DOHH2 (cell line): ENCODE measurements around the gene SSBP3.

Source experiments
- H3F3A ChIP-seq: fragments of 200-600 bp; sonication (generic), shearing (Covaris generic); 2 replicates; pipeline ENCODE4 v1.6.0; 2016; ENCODE audit warnings: antibody characterized with exemption, mild to moderate bottlenecking; ENCODE audit not compliant: control insufficient read depth, insufficient read depth
- H3K27ac ChIP-seq: fragments of 200-600 bp; sonication (generic); 2 replicates; pipeline ENCODE4 v1.5.1; 2014; ENCODE audit warnings: low read depth, mild to moderate bottlenecking, low read length, moderate library complexity
- H3K27me3 ChIP-seq: fragments of 200-600 bp; sonication (generic); 2 replicates; pipeline ENCODE4 v1.6.1; 2014; ENCODE audit warnings: mild to moderate bottlenecking, low read length, mixed read lengths; ENCODE audit not compliant: control insufficient read depth
- H3K36me3 ChIP-seq: fragments of 200-600 bp; sonication (generic); 2 replicates; pipeline ENCODE4 v1.6.1; 2014; ENCODE audit warnings: mild to moderate bottlenecking, low read length, moderate library complexity, mixed read lengths; ENCODE audit not compliant: control insufficient read depth
- H3K4me1 ChIP-seq: fragments of 200-600 bp; sonication (generic); 2 replicates; pipeline ENCODE4 v1.6.1; 2014; ENCODE audit warnings: mild to moderate bottlenecking, low read length, mixed read lengths; ENCODE audit not compliant: control insufficient read depth
- H3K4me2 ChIP-seq: fragments of 200-600 bp; sonication (generic); 2 replicates; pipeline ENCODE4 v1.6.0; 2014; ENCODE audit warnings: mild to moderate bottlenecking, low read length, moderate library complexity
- H3K4me3 ChIP-seq: fragments of 200-600 bp; sonication (generic); 2 replicates; pipeline ENCODE4 v1.5.1; 2014; ENCODE audit warnings: mild to moderate bottlenecking, low read length, mixed read lengths
- H3K79me2 ChIP-seq: fragments of 200-600 bp; sonication (generic); 2 replicates; pipeline ENCODE4 v1.6.1; 2014; ENCODE audit warnings: mild to moderate bottlenecking, low read length, mixed read lengths; ENCODE audit not compliant: control insufficient read depth
- H3K9me2 ChIP-seq: fragments of 200-600 bp; sonication (generic); replicated peaks from 2 replicates; pipeline ENCODE4 v1.6.1; 2014; ENCODE audit warnings: mild to moderate bottlenecking, low read length, mixed read lengths; ENCODE audit not compliant: control insufficient read depth
- H3K9me3 ChIP-seq: fragments of 200-600 bp; sonication (generic); 2 replicates; pipeline ENCODE4 v1.6.1; 2014; ENCODE audit warnings: antibody characterized with exemption, low read length, mixed read lengths; ENCODE audit not compliant: control insufficient read depth, insufficient read depth
- H4K20me1 ChIP-seq: fragments of 200-600 bp; sonication (generic); 2 replicates; pipeline ENCODE4 v1.6.0; 2014; ENCODE audit warnings: low read depth, mild to moderate bottlenecking, antibody characterized with exemption, low read length, moderate library complexity; ENCODE audit not compliant: control insufficient read depth, insufficient read depth
- EZH2phosphoT487 ChIP-seq: fragments of 200-600 bp; sonication (generic); IDR thresholded peaks from 2 replicates; pipeline ENCODE4 v1.6.1; 2017; ENCODE audit warnings: borderline replicate concordance, mild to moderate bottlenecking, antibody characterized with exemption, low read length, moderate library complexity, mixed read lengths
- TF ChIP-seq, protein P1 (sequence below): fragments of 200-600 bp; sonication (generic); IDR thresholded peaks from one replicate; pipeline ENCODE4 v1.5.1; 2014; ENCODE audit warnings: antibody characterized with exemption, mild to moderate bottlenecking, low read depth, low read length; ENCODE audit not compliant: poor library complexity, severe bottlenecking

The SSBP3 gene

DNA sequence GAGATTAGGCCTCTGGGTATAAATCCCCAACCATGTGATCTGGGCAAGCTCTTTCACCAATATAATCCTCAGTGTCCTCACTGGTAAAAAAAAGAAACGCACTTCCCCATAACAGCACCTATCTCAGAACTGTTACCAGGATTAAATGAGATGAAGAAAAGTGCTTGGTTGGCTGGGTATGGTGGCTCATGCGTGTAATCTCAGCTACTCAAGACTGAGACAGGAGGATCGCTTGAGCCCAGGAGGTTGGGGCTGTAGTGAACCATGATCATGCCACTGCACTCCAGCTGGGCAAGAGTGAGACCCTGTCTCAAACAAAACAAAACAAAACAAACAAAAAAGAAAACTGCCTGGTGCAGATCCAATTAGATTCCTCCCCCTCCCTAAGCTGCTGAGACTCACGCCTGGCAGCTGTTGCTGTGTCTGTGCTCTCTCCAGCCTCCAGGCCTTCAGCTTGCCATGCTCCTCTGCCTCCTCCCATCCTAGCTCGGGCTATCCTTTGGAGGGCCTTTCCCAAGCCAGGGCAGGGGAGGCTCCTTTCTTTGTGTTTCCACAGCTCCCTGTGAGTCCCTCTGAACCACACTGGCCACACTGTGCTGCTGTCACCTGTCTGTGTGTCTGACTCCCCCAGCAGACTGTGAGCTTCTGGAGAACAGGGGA is 225.4 kb downstream of the SSBP3 start:
- Histone ChIP-seq H3K4me2 (no peak overlapping the region), H3K27ac (no peak overlapping the region), H3K27me3 (no peaks in the 10 kb centered on the region), H4K20me1 (no peaks in the 10 kb centered on the region), H3K9me2 (no peaks in the 10 kb centered on the region), H3K9me3 (no peaks in the 10 kb centered on the region), H3K79me2 (no peaks in the 10 kb centered on the region), H3K36me3 (peaks cover 5% of the 10 kb centered on the region; the same call in 1 of the 2 replicates), H3K4me1 (no peaks in the 10 kb centered on the region), H3K4me3 (no peak overlapping the region), H3F3A (no peaks in the 10 kb centered on the region)
- no peak for TF ChIP-seq EZH2phosphoT487
- TF ChIP-seq, protein P1, sequence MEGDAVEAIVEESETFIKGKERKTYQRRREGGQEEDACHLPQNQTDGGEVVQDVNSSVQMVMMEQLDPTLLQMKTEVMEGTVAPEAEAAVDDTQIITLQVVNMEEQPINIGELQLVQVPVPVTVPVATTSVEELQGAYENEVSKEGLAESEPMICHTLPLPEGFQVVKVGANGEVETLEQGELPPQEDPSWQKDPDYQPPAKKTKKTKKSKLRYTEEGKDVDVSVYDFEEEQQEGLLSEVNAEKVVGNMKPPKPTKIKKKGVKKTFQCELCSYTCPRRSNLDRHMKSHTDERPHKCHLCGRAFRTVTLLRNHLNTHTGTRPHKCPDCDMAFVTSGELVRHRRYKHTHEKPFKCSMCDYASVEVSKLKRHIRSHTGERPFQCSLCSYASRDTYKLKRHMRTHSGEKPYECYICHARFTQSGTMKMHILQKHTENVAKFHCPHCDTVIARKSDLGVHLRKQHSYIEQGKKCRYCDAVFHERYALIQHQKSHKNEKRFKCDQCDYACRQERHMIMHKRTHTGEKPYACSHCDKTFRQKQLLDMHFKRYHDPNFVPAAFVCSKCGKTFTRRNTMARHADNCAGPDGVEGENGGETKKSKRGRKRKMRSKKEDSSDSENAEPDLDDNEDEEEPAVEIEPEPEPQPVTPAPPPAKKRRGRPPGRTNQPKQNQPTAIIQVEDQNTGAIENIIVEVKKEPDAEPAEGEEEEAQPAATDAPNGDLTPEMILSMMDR, result no peak

DNA sequence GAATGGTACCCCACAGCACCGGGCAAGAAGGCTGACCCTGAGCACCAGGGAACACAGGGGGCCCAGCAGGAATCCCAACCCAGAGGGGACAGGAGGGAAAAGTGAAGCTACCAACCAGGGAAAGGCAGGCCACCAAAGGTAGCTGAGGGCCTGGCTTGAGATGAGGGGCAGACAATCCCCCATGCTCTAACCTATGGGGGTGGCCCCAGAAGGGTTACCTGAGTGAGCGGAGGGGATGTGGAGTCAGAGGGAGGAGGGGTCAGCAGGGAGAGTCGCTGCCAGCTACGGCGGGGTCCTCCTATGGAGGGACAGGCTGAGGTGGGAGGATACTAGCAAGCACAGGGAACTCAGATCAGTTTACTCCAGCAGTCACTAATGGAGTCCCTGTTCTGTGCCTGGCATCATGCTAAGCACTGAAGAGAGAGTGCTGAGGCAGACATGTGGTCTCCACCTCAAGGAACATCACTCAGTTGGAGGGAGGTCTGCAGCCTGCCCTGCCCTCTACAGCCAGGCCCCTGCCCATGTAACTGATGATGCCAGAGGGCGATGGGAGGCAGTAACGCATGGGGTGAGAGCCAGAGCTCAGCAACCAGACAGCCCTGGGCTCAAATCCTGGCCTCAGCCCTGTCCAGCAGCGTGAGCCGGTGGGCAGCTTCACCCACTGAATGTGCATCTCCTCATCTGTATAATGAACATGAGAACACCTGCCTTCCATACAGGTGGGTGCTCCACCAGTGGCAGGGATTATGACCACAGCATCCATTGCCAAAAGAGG is 227.7 kb downstream of the SSBP3 start:
- Histone ChIP-seq H3K4me1 (no peaks in the 10 kb centered on the region), H3K27ac (no peak overlapping the region), H4K20me1 (no peaks in the 10 kb centered on the region), H3F3A (no peaks in the 10 kb centered on the region), H3K27me3 (no peaks in the 10 kb centered on the region), H3K4me2 (no peak overlapping the region), H3K9me2 (no peaks in the 10 kb centered on the region), H3K36me3 (peaks cover 5% of the 10 kb centered on the region; the same call in 1 of the 2 replicates), H3K4me3 (no peak overlapping the region), H3K79me2 (no peaks in the 10 kb centered on the region), H3K9me3 (no peaks in the 10 kb centered on the region)
- TF ChIP-seq, protein P1, result no peak
- no peak for TF ChIP-seq EZH2phosphoT487

DNA sequence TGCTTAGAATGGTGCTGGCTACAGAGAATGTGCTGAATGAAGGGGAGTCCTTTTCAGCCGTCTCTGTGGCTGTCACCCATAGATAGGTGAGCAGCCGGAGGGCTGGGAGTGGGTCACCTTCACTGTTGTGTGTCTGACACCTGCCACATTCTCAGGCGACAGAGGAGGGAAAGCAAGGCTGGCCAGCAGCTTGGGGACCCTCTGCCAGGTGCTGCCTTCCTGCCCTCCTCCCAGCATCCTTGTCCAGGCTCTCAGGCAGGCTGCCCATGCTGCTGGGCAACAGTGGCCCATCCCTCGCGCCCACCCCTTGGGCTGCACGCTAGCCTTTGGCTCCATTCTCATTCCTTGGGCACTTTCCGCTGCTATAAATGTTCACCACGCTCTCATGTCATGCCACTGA is 228.5 kb downstream of the SSBP3 start:
- Histone ChIP-seq H3K36me3 (peaks cover 5% of the 10 kb centered on the region; the same call in 1 of the 2 replicates), H3K9me3 (no peaks in the 10 kb centered on the region), H3K4me3 (no peak overlapping the region), H3K9me2 (no peaks in the 10 kb centered on the region), H3K4me1 (no peaks in the 10 kb centered on the region), H4K20me1 (no peaks in the 10 kb centered on the region), H3K27ac (no peak overlapping the region), H3K27me3 (no peaks in the 10 kb centered on the region), H3K4me2 (no peak overlapping the region), H3K79me2 (no peaks in the 10 kb centered on the region), H3F3A (no peaks in the 10 kb centered on the region)
- TF ChIP-seq, protein P1, result no peak
- no peak for TF ChIP-seq EZH2phosphoT487
